ENCODE measurements around the gene MEI4. TPM values are rescaled to one million over a fixed set of nuclear protein-coding genes. Genes with fewer than 3 reads are reported as not detected.

Gene MEI4
- not detected in 2 replicates for total RNA-seq (ENCODE audit: low replicate concordance)

GRCh38 chr6:77652739-77653138, at the start of gene MEI4:
Gene MEI4 (plus strand): TSS chr6:77653039. CDS start chr6:77690672, 37,633 bp downstream.

Other genes starting within 250 kb of the MEI4 start
- gene HTR1B, start 189.5 kb upstream of the MEI4 start, total RNA-seq (ENCODE audit: low replicate concordance): 0.08 TPM in 1 of 2 replicates, not detected in the other

Data from smooth muscle cell of the coronary artery (primary cell).